ENCODE results near the gene SMIM15.
A peak's percentile ranks its signal among the peaks of the same experiment; 100 is the strongest.

SMIM15 gene

GRCh38 chr5:61180886-61181285 lies 18.6 kb upstream of the SMIM15 start:
- H3K4me3 ChIP-seq (ENCODE audit: insufficient read depth in 1 of 2, low read depth in 1 of 2, low read length in 2 of 2): peak overlapping the region in 1 of 2 experiments; percentile 63
- H3K4me2 ChIP-seq (ENCODE audit: low read length, poor library complexity, severe bottlenecking): no peak overlapping the region
- no peak overlapping the region for H3K14ac ChIP-seq (ENCODE audit: low read length in 2 of 2)
- H3K4ac ChIP-seq (ENCODE audit: low read depth in 1 of 2, low read length in 2 of 2): no peak overlapping the region
- no peak overlapping the region for H4K8ac ChIP-seq (ENCODE audit: low read length)
- no peak overlapping the region for H3K23ac ChIP-seq (ENCODE audit: low read length in 2 of 2)
- H3K18ac ChIP-seq (ENCODE audit: low read depth in 1 of 2, low read length in 2 of 2): no peak overlapping the region
- no peak overlapping the region for H3K27ac ChIP-seq (ENCODE audit: low read length, poor library complexity, severe bottlenecking)
- H3K36me3 ChIP-seq (ENCODE audit: control insufficient read depth in 1 of 2, insufficient read depth in 2 of 2, low read depth in 1 of 2, low read length in 2 of 2): no peaks in the 10 kb centered on the region
- no peak overlapping the region for H2BK12ac ChIP-seq (ENCODE audit: low read length in 2 of 2)
- no peak overlapping the region for H2BK15ac ChIP-seq (ENCODE audit: low read depth, poor library complexity, severe bottlenecking)
- 100% methylated on average over 1 of the region's 2 CpGs for WGBS
- H3K4me1 ChIP-seq (ENCODE audit: control insufficient read depth, insufficient read depth, low read depth, low read length): no peaks in the 10 kb centered on the region
- H2AK5ac ChIP-seq (ENCODE audit: low read length, severe bottlenecking): no peak overlapping the region
- H3K79me1 ChIP-seq (replicated peaks; ENCODE audit: low read length, poor library complexity, severe bottlenecking): no peaks in the 10 kb centered on the region
- H3K9me3 ChIP-seq (ENCODE audit: control insufficient read depth, low read length): no peaks in the 10 kb centered on the region
- no peak overlapping the region for H4K91ac ChIP-seq (ENCODE audit: low read length)
- H3K9ac ChIP-seq (ENCODE audit: low read length): peak overlapping the region; percentile 72
- H3K27me3 ChIP-seq (ENCODE audit: control insufficient read depth in 1 of 2, insufficient read depth in 1 of 2, low read length in 2 of 2): no peaks in the 10 kb centered on the region
- no peak overlapping the region for H2BK5ac ChIP-seq (ENCODE audit: low read depth, low read length, poor library complexity, severe bottlenecking)
- peak; percentile 29 for DNase-seq
- H2BK120ac ChIP-seq (ENCODE audit: low read depth, low read length): no peak overlapping the region
- no peak overlapping the region for H2AFZ ChIP-seq (ENCODE audit: low read depth, low read length)

- no peak for DNase-seq
Measured at GRCh38 chr5:61178702-61179101, 16.4 kb upstream of the SMIM15 start.

GRCh38 chr5:61177716-61178115 lies 15.4 kb upstream of the SMIM15 start:
- no peak for DNase-seq
- Histone ChIP-seq H3K79me1 (replicated peaks; ENCODE audit: low read length, poor library complexity, severe bottlenecking) (no peaks in the 10 kb centered on the region), H3K4me2 (ENCODE audit: low read length, poor library complexity, severe bottlenecking) (no peak overlapping the region), H4K91ac (ENCODE audit: low read length) (no peak overlapping the region), H3K4ac (ENCODE audit: low read depth in 1 of 2, low read length in 2 of 2) (no peak overlapping the region), H2AK5ac (ENCODE audit: low read length, severe bottlenecking) (no peak overlapping the region), H3K36me3 (ENCODE audit: control insufficient read depth in 1 of 2, insufficient read depth in 2 of 2, low read depth in 1 of 2, low read length in 2 of 2) (no peaks in the 10 kb centered on the region), H2AFZ (ENCODE audit: low read depth, low read length) (no peak overlapping the region), H3K27me3 (ENCODE audit: control insufficient read depth in 1 of 2, insufficient read depth in 1 of 2, low read length in 2 of 2) (no peaks in the 10 kb centered on the region), H3K4me1 (ENCODE audit: control insufficient read depth, insufficient read depth, low read depth, low read length) (no peaks in the 10 kb centered on the region), H3K9ac (ENCODE audit: low read length) (no peak overlapping the region), H2BK120ac (ENCODE audit: low read depth, low read length) (no peak overlapping the region), H3K23ac (ENCODE audit: low read length in 2 of 2) (no peak overlapping the region), H2BK5ac (ENCODE audit: low read depth, low read length, poor library complexity, severe bottlenecking) (no peak overlapping the region), H4K8ac (ENCODE audit: low read length) (no peak overlapping the region), H3K4me3 (ENCODE audit: insufficient read depth in 1 of 2, low read depth in 1 of 2, low read length in 2 of 2) (no peak overlapping the region), H2BK15ac (ENCODE audit: low read depth, poor library complexity, severe bottlenecking) (no peak overlapping the region), H3K9me3 (ENCODE audit: control insufficient read depth, low read length) (no peaks in the 10 kb centered on the region), H3K14ac (ENCODE audit: low read length in 2 of 2) (no peak overlapping the region), H3K18ac (ENCODE audit: low read depth in 1 of 2, low read length in 2 of 2) (no peak overlapping the region), H3K27ac (ENCODE audit: low read length, poor library complexity, severe bottlenecking) (no peak overlapping the region), H2BK12ac (ENCODE audit: low read length in 2 of 2) (peak overlapping the region in 1 of 2 experiments; percentile 31)
- WGBS: 96% methylated on average over 7 of the region's 7 CpGs

More at GRCh38 chr5:61178702-61179101, 16.4 kb upstream of the SMIM15 start:
- Histone ChIP-seq H3K9ac (ENCODE audit: low read length) (no peak overlapping the region), H2BK15ac (ENCODE audit: low read depth, poor library complexity, severe bottlenecking) (no peak overlapping the region), H3K4ac (ENCODE audit: low read depth in 1 of 2, low read length in 2 of 2) (no peak overlapping the region), H3K4me2 (ENCODE audit: low read length, poor library complexity, severe bottlenecking) (no peak overlapping the region), H4K91ac (ENCODE audit: low read length) (no peak overlapping the region), H2BK12ac (ENCODE audit: low read length in 2 of 2) (no peak overlapping the region), H3K36me3 (ENCODE audit: control insufficient read depth in 1 of 2, insufficient read depth in 2 of 2, low read depth in 1 of 2, low read length in 2 of 2) (no peaks in the 10 kb centered on the region), H2AFZ (ENCODE audit: low read depth, low read length) (no peak overlapping the region), H3K79me1 (replicated peaks; ENCODE audit: low read length, poor library complexity, severe bottlenecking) (no peaks in the 10 kb centered on the region), H4K8ac (ENCODE audit: low read length) (no peak overlapping the region), H3K27me3 (ENCODE audit: control insufficient read depth in 1 of 2, insufficient read depth in 1 of 2, low read length in 2 of 2) (no peaks in the 10 kb centered on the region), H2BK120ac (ENCODE audit: low read depth, low read length) (no peak overlapping the region), H3K27ac (ENCODE audit: low read length, poor library complexity, severe bottlenecking) (no peak overlapping the region), H3K14ac (ENCODE audit: low read length in 2 of 2) (no peak overlapping the region), H3K23ac (ENCODE audit: low read length in 2 of 2) (no peak overlapping the region), H3K9me3 (ENCODE audit: control insufficient read depth, low read length) (no peaks in the 10 kb centered on the region), H3K4me3 (ENCODE audit: insufficient read depth in 1 of 2, low read depth in 1 of 2, low read length in 2 of 2) (no peak overlapping the region), H2AK5ac (ENCODE audit: low read length, severe bottlenecking) (no peak overlapping the region), H2BK5ac (ENCODE audit: low read depth, low read length, poor library complexity, severe bottlenecking) (no peak overlapping the region), H3K4me1 (ENCODE audit: control insufficient read depth, insufficient read depth, low read depth, low read length) (no peaks in the 10 kb centered on the region), H3K18ac (ENCODE audit: low read depth in 1 of 2, low read length in 2 of 2) (no peak overlapping the region)
- 100% methylated on average over 2 of the region's 4 CpGs for WGBS

GRCh38 chr5:61177070-61177469 lies 14.8 kb upstream of the SMIM15 start:
- Histone ChIP-seq H3K9me3 (ENCODE audit: control insufficient read depth, low read length) (no peaks in the 10 kb centered on the region), H2BK12ac (ENCODE audit: low read length in 2 of 2) (no peak overlapping the region), H3K4ac (ENCODE audit: low read depth in 1 of 2, low read length in 2 of 2) (no peak overlapping the region), H3K4me3 (ENCODE audit: insufficient read depth in 1 of 2, low read depth in 1 of 2, low read length in 2 of 2) (no peak overlapping the region), H3K27me3 (ENCODE audit: control insufficient read depth in 1 of 2, insufficient read depth in 1 of 2, low read length in 2 of 2) (no peaks in the 10 kb centered on the region), H3K18ac (ENCODE audit: low read depth in 1 of 2, low read length in 2 of 2) (no peak overlapping the region), H3K36me3 (ENCODE audit: control insufficient read depth in 1 of 2, insufficient read depth in 2 of 2, low read depth in 1 of 2, low read length in 2 of 2) (no peaks in the 10 kb centered on the region), H3K23ac (ENCODE audit: low read length in 2 of 2) (no peak overlapping the region), H4K8ac (ENCODE audit: low read length) (no peak overlapping the region), H2BK120ac (ENCODE audit: low read depth, low read length) (no peak overlapping the region), H3K14ac (ENCODE audit: low read length in 2 of 2) (no peak overlapping the region), H3K4me2 (ENCODE audit: low read length, poor library complexity, severe bottlenecking) (no peak overlapping the region), H3K79me1 (replicated peaks; ENCODE audit: low read length, poor library complexity, severe bottlenecking) (no peaks in the 10 kb centered on the region), H3K9ac (ENCODE audit: low read length) (no peak overlapping the region), H2AK5ac (ENCODE audit: low read length, severe bottlenecking) (no peak overlapping the region), H2BK5ac (ENCODE audit: low read depth, low read length, poor library complexity, severe bottlenecking) (no peak overlapping the region), H4K91ac (ENCODE audit: low read length) (no peak overlapping the region), H3K4me1 (ENCODE audit: control insufficient read depth, insufficient read depth, low read depth, low read length) (no peaks in the 10 kb centered on the region), H3K27ac (ENCODE audit: low read length, poor library complexity, severe bottlenecking) (no peak overlapping the region), H2BK15ac (ENCODE audit: low read depth, poor library complexity, severe bottlenecking) (no peak overlapping the region), H2AFZ (ENCODE audit: low read depth, low read length) (no peak overlapping the region)
- 100% methylated on average over 3 of the region's 3 CpGs for WGBS
- DNase-seq: no peak
